Activated T-cell treated with anti-CD3 and anti-CD28 coated beads, Interleukin-2, amount 50 U/mL, for 72 hours (primary cell): ENCODE results near the gene CCDC102A. TPM values are rescaled to one million over a fixed set of nuclear protein-coding genes. Genes with fewer than 3 reads are reported as not detected.

ENCODE experiments used
- ATAC-seq, 2 donors: fragments of 150-1000 bp; cut with Tn5 transposase; replicated peaks in 1 of 2; 2 replicates each; pipeline ENCODE4 v1.10.0; 2021; ENCODE audit warnings: moderate library complexity in 2 of 2, mild to moderate bottlenecking in 1 of 2
- DNase-seq, 2 donors: peaks; one replicate each; pipeline ENCODE4 v3.0.0; 2021 to 2022; ENCODE audit warnings: mixed read lengths in 1 of 2
- H3K27ac Mint-ChIP-seq: one replicate; pipeline ENCODE4 v1.8.0; 2022; ENCODE audit warnings: mild to moderate bottlenecking, moderate library complexity, mixed read lengths
- H3K27me3 Mint-ChIP-seq: one replicate; pipeline ENCODE4 v1.8.0; 2022; ENCODE audit warnings: low read depth, mixed read lengths
- H3K36me3 Mint-ChIP-seq, 2 donors: one replicate each; pipeline ENCODE4 v1.8.0; 2022; ENCODE audit warnings: mixed read lengths in 2 of 2, mild to moderate bottlenecking in 1 of 2; ENCODE audit not compliant: insufficient read depth in 2 of 2
- H3K4me1 Mint-ChIP-seq: one replicate; pipeline ENCODE4 v1.8.0; 2022; ENCODE audit warnings: low read depth, mixed read lengths
- H3K4me3 Mint-ChIP-seq, 2 donors: one replicate each; pipeline ENCODE4 v1.8.0; 2022; ENCODE audit warnings: mild to moderate bottlenecking in 2 of 2, mixed read lengths in 2 of 2, moderate library complexity in 2 of 2
- H3K9me3 Mint-ChIP-seq, 2 donors: one replicate each; pipeline ENCODE4 v1.8.0; 2022; ENCODE audit warnings: mixed read lengths in 2 of 2
- total RNA-seq, 2 donors: library from RNA; stranded (reverse); gene quantifications; one replicate each; pipeline ENCODE4 v1.2.3, GENCODE V29; 2022

Gene CCDC102A
- total RNA-seq: 10 to 100 TPM in 1 of 2 donors, 1 to 10 TPM in 1; 8.1 to 14.6 TPM

GRCh38 chr16:57536306-57537193 is at the start of gene CCDC102A:
TSS of gene CCDC102A (minus strand) at chr16:57536571. CDS start at chr16:57529177, 7,394 bp downstream.
- peak within 1 kb of the TSS; percentile 97 for H3K27ac Mint-ChIP-seq
- peaks cover 80% of the 10 kb centered on the region for H3K4me1 Mint-ChIP-seq
- ATAC-seq (peak; percentile 32 to 56), DNase-seq (peak; percentile 60 to 70)
- peak within 1 kb of the TSS; percentile 85 to 88 for H3K4me3 Mint-ChIP-seq
- H3K9me3 Mint-ChIP-seq: no peaks in the 10 kb centered on the region
- no peaks in the 10 kb centered on the region for H3K36me3 Mint-ChIP-seq
- H3K27me3 Mint-ChIP-seq: no peaks in the 10 kb centered on the region

DNA sequence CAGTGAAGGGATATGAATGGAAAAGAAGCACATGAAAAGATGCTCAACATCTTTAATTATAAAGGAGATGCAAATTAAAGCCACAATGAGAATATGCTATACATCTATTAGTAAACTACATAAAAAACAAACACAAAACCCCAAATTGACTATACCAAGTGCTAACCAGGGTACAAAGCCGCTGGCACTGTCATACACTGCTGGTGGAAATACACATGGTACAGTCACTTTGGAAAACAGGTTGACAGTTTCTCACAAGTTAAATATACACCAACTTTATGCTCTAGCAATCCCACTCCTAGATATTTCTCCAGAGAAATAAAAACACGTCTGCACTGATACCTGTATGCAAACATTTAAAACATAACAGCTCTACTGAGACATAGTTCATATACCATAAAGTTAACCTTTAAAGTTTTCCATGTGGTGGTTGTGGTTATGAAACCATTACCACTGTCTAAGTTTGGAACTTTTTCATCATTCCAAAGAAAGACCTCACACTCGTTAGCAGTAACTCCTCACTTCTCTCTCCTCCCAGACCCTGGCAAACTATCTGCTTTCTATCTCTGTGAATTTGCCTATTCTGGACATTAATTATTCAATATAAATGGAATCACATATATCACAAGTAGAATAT is 48.8 kb upstream of the CCDC102A start:
- no peaks in the 10 kb centered on the region for H3K27me3 Mint-ChIP-seq
- peak overlapping the region in 1 of 2 donors; percentile 57 for H3K4me3 Mint-ChIP-seq
- no peak for DNase-seq
- H3K27ac Mint-ChIP-seq: peak overlapping the region; percentile 89
- no peaks in the 10 kb centered on the region for H3K9me3 Mint-ChIP-seq
- H3K36me3 Mint-ChIP-seq: no peaks in the 10 kb centered on the region
- peaks cover 21% of the 10 kb centered on the region for H3K4me1 Mint-ChIP-seq
- peak; percentile 42 to 49 for ATAC-seq

- DNase-seq: no peak
- Mint-ChIP-seq H3K27ac (peak overlapping the region; percentile 88), H3K27me3 (no peaks in the 10 kb centered on the region), H3K36me3 (peaks cover 0 to 4% of the 10 kb centered on the region in 2 donors), H3K4me1 (peaks cover 36% of the 10 kb centered on the region), H3K4me3 (peak overlapping the region in 1 of 2 donors; percentile 42), H3K9me3 (no peaks in the 10 kb centered on the region)
- no peak for ATAC-seq
Measured at GRCh38 chr16:57579361-57579665, 42.9 kb upstream of the CCDC102A start.

GRCh38 chr16:57578521-57579360 is 42.4 kb upstream of the CCDC102A start:
- H3K9me3 Mint-ChIP-seq: no peaks in the 10 kb centered on the region

DNA sequence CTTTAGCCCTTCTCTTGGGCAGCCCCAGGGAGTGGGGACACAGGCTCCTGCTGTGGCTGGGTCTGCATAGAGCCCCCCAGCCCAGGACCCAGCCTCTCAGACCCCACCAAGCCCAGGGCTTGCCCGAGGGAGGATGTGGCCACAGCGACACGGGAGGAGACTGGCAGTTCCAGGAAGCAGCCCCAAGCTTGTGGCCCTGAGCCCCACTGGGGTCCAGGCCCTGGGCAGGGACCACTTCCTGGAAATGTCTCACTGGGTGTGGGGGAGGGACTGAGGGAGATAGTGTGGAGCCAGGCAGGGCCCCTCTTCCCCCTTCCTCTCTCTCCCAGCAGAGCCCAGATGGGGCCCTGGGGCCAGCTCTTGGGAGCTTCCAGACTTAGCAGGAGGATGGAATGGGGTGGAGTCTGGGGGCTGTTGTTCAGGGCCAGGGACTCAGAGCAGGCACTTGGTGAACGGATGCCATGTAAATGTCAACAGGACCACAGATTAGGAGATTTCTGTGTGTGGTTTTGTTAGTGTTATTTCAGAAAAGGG is 41.4 kb upstream of the CCDC102A start:
- peak overlapping the region; percentile 92 for H3K27ac Mint-ChIP-seq
- peak; percentile 54 to 66 for ATAC-seq
- peaks cover 50% of the 10 kb centered on the region for H3K4me1 Mint-ChIP-seq
- peak overlapping the region; percentile 67 to 71 for H3K4me3 Mint-ChIP-seq
- peaks cover 0 to 4% of the 10 kb centered on the region in 2 donors for H3K36me3 Mint-ChIP-seq
- no peaks in the 10 kb centered on the region for H3K9me3 Mint-ChIP-seq
- DNase-seq: peak; percentile 64 to 65
- H3K27me3 Mint-ChIP-seq: no peaks in the 10 kb centered on the region

More at GRCh38 chr16:57578521-57579360, 42.4 kb upstream of the CCDC102A start:
- H3K36me3 Mint-ChIP-seq: peaks cover 0 to 4% of the 10 kb centered on the region in 2 donors
- peaks cover 40% of the 10 kb centered on the region for H3K4me1 Mint-ChIP-seq
- no peak for ATAC-seq
- no peak for DNase-seq
- peak overlapping the region; percentile 92 for H3K27ac Mint-ChIP-seq
- H3K4me3 Mint-ChIP-seq: peak overlapping the region; percentile 42 to 71
- H3K27me3 Mint-ChIP-seq: no peaks in the 10 kb centered on the region

DNA sequence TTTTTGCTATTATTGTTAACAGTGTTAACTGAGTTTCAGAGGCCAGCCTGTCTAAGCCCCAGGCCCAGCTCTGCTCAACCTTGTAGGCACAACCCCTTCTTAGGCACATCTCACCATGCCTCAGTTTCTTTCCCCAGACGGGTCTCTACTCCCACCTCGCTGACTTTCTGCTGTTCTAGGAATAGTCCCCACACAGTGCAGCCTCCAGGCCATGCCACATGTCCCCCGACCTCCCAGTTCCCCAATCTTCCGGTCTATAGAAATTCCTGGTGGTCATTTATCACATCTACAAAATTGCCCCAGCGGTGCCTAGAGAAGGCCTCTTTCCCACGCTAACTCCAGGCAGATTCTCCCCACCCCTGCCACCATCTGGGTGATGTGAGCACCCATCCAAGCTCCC is 40.8 kb upstream of the CCDC102A start:
- Mint-ChIP-seq H3K27me3 (no peaks in the 10 kb centered on the region), H3K4me1 (peaks cover 51% of the 10 kb centered on the region), H3K4me3 (peak overlapping the region in 1 of 2 donors; percentile 71), H3K27ac (no peak overlapping the region), H3K9me3 (no peaks in the 10 kb centered on the region), H3K36me3 (peaks cover 0 to 4% of the 10 kb centered on the region in 2 donors)
- ATAC-seq: no peak
- DNase-seq: no peak

- Mint-ChIP-seq H3K4me1 (peaks cover 51% of the 10 kb centered on the region), H3K9me3 (no peaks in the 10 kb centered on the region), H3K36me3 (peaks cover 0 to 4% of the 10 kb centered on the region in 2 donors), H3K27ac (peak overlapping the region; percentile 86), H3K4me3 (no peak overlapping the region), H3K27me3 (no peaks in the 10 kb centered on the region)
- DNase-seq (peak; percentile 81 to 85), ATAC-seq (peak; percentile 73 to 74)
Measured at GRCh38 chr16:57576429-57576870, 40.1 kb upstream of the CCDC102A start.

GRCh38 chr16:57575468-57576277 is 39.3 kb upstream of the CCDC102A start:
- no peaks in the 10 kb centered on the region for H3K27me3 Mint-ChIP-seq
- no peak overlapping the region for H3K4me3 Mint-ChIP-seq
- H3K4me1 Mint-ChIP-seq: peaks cover 51% of the 10 kb centered on the region
- peak overlapping the region; percentile 86 for H3K27ac Mint-ChIP-seq
- peaks cover 0 to 4% of the 10 kb centered on the region in 2 donors for H3K36me3 Mint-ChIP-seq
- H3K9me3 Mint-ChIP-seq: no peaks in the 10 kb centered on the region
- DNase-seq (no peak), ATAC-seq (no peak)

GRCh38 chr16:57574646-57575467 is 38.5 kb upstream of the CCDC102A start:
- H3K27me3 Mint-ChIP-seq: peaks cover 2% of the 10 kb centered on the region
- H3K9me3 Mint-ChIP-seq: peaks cover under 1% of the 10 kb centered on the region in 2 donors
- H3K27ac Mint-ChIP-seq: peak overlapping the region; percentile 64
- H3K36me3 Mint-ChIP-seq: peaks cover under 1 to 5% of the 10 kb centered on the region in 2 donors
- ATAC-seq (no peak), DNase-seq (no peak)
- peaks cover 51% of the 10 kb centered on the region for H3K4me1 Mint-ChIP-seq
- no peak overlapping the region for H3K4me3 Mint-ChIP-seq

GRCh38 chr16:57574086-57574485 is 37.7 kb upstream of the CCDC102A start:
- no peak for DNase-seq
- peaks cover 6% of the 10 kb centered on the region for H3K27me3 Mint-ChIP-seq
- no peak for ATAC-seq

DNA sequence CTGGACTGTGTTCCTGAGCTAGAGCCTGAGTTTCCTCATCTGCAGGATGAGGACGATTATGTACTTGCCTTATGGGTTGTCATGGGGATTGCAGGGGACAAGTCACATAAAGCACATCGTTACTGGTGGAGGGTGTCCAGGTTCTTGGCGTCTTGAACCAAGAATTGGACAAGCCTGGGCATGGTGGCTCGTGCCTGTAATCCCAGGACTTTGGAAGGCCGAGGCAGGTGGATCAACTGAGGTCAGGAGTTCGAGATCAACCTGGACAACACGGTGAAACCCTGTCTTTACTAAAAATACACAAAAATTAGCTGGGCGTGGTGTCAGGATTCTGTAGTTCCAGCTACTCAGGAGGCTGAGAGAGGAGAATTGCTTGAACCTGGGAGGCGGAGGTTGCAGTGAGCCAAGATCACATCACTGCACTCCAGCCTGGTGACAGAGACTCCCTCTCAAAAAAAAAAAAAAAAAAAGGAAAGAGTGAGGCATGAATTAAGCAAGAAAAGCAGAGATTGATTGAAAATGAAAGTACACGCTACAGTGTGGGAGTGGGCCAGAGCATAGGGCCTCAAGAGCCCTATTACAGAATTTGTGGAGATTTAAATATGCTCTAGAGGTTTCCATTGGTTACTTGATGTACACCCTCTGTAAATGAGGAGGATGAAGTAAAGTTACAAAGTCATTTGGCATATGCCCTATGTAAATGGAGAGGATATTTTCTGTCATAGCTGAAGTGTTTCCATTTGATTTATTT is 36.8 kb upstream of the CCDC102A start:
- ATAC-seq (peak; percentile 62 to 67), DNase-seq (peak in 1 of 2 donors; percentile 27)
- Mint-ChIP-seq H3K4me1 (peaks cover 37% of the 10 kb centered on the region), H3K36me3 (peaks cover 13% of the 10 kb centered on the region in 2 donors), H3K9me3 (peaks cover 6 to 12% of the 10 kb centered on the region in 2 donors), H3K27ac (peak overlapping the region; percentile 79), H3K27me3 (peaks cover 6% of the 10 kb centered on the region), H3K4me3 (peak overlapping the region in 1 of 2 donors; percentile 25)

More at GRCh38 chr16:57574086-57574485, 37.7 kb upstream of the CCDC102A start:
- Mint-ChIP-seq H3K4me3 (no peak overlapping the region), H3K27ac (peak overlapping the region; percentile 64), H3K9me3 (peaks cover 6 to 7% of the 10 kb centered on the region in 2 donors), H3K36me3 (peaks cover 6 to 8% of the 10 kb centered on the region in 2 donors), H3K4me1 (peaks cover 46% of the 10 kb centered on the region)
